DMS153 (cell line): ENCODE data around the gene PRCD.
"Not testable (repeated sequence)": the region's sequence is repeated elsewhere in the genome, so short reads cannot be mapped to it uniquely, and the experiment has no call there.

ENCODE experiments used
- DNase-seq: peaks from one replicate; lab custom pipeline; 2025; lab: John Stamatoyannopoulos, UW

PRCD gene

DNA sequence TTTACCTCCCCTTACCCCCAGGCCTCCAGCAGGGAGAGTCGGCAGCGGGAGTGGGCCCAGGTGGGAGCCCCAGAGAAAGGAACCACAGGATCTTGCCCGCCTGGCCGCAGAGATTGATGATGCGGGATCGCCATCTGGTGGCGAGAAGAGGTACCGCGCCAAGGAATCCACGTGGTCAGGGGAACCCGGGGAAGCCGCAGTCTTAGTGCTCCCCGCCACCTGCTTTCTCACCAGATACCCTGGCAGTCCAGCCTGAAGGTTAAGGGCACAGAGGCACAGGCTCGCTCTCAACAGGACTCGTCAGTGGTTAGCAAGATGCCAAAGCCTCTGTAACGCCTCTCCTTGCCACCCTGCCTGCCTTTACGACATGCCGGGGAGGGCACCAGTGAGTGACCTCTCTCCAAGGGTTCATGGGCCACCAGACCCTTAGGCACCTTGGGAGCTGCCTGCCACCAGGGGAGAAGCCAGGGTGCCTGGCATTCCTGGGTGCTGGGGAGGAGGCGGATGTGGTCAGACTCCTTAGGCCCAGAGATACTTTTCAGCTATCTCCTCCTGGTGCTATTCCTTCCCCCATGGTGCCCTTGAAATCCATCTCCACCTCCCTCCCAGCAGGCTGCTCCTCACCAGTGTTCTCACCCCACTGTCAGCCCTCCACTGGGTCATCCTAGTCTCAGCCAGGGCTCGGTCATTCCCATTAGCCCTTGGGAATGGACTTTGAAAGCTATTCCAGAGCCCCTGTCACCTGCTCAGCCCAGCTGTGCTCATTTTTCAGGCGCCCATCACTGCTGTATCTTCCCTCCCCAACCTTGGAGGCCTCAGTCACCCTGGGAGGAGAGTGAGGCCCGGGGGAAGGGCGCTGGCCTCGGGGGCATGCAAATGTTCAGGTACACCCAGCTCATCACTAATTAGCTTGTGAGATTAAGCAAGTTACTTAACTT is 33.2 kb upstream of the PRCD start:
- peak; percentile 35 for DNase-seq

DNA sequence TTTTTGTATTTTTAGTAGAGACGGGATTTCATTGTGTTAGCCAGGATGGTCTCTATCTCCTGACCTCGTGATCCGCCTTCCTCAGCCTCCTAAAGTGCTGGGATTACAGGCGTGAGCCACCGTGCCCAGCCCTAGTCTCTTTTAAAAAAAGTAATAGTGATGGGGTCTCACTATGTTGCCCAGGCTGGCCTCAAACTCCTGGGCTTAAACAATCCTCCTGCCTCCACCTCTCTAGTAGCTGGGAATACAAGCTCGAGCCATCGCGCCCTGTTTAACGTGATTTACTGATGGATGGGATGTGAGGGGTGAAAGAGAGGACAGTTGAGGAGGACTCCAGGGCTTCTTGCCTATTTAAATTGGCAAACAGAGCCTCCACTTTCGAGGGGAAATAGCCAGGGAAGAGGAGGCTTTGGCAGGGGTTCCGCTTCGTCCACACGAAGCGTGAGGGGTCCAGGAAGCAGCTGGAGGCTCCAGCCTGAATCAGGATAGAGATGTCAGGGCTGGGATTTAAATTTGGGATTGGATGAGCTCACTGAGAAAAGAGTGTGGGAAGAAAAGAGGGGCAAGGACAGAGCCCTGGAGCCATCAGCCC is 31.3 kb upstream of the PRCD start:
- DNase-seq, result not testable (repeated sequence)

DNA sequence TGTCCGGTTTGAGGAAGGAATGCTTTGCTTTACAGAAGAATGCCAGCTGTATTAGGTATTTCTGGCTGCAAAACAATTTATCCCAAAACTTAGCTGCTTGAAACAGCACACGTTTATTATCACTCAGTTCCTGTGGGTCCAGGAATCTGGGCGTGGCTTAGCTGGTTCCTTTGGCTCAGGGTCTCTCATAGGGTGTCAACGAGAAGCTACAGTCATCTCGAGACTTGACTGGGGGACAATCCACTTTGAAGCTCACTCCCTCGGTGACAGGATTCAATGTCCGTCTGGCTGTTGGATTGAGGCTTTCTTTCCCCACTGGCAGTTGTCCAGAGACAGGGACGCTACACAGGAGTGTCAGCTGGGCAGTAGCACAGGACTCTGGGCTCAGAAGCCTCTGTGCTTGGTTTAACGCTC is 29.0 kb upstream of the PRCD start:
- no peak for DNase-seq

DNA sequence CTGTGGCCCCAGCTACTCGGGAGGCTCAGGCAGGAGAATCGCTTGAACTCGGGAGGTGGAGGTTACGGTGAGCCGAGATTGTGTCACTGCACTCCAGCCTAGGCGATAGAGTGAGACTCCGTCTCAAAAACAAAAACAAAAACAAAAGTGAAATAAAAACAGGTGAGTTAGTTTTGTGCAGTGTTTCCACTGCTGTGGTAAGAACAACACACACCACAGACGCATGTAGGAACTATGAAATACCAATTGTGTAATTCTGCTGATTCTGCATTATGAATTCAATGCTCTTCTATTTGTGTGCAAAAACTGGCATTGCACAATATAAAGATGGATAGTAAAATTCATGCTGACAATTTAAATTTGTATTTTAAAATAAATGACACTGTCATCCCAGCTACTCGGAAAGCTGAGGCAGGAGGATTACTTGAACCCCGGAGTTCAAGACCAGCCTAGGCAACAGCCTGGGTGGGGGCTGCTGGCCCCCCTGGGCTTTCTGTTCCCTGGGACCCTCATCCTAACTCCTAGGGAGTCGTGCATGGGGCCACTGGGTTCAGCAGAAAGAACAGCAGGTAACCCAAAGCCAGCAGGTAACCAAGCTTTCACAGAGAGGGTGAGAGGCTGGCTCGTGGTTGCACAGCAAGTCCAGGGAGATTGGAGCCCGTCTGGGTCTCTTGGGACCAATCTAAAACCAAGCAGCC is 28.0 kb upstream of the PRCD start:
- DNase-seq, result no peak

DNA sequence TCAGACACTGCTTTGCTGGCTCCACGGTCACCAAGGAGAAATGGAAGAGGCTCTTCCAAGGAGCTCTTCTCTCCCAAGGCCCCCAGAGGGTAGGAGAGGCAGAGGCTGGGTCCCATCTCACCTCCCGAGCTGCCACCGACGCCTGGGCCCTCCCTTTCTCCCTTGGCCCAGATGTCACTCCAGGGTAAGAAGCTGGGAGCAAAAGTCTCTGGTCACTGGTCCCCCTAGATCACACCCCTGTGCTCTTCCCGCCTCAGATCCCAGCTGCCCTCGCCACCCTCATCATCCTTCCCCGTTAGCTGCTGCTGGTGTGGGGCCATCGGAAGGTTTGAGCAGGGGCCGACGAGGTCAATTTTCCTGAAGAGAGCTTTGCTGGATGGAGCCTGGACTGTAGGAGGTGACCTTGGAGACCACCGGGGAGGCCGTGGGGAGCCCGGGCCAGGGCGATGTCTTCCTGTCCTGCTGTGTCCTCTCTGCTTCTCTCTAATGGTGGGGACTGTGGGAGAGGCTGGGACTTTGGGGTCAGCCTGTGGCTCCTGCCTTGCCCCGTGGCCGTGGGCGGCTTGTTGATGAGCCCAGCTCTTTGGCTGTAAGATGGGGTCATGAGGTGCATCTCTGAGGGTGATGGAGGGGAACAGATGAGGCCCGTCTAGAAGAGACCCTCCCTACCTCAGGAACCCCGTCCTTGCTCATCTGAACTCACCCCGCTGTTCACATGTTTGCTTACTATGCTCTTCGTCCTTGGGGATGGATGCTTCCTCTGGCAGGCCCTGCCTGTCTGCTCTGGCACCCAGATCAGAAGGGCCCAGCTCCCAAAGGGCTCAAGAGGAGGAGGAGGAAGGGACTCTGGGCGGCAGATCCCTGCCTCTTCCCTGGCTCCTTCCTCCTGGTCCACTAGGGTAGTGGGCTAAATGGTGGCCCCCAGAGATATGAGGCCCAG is 27.2 kb upstream of the PRCD start:
- DNase-seq, result no peak

DNA sequence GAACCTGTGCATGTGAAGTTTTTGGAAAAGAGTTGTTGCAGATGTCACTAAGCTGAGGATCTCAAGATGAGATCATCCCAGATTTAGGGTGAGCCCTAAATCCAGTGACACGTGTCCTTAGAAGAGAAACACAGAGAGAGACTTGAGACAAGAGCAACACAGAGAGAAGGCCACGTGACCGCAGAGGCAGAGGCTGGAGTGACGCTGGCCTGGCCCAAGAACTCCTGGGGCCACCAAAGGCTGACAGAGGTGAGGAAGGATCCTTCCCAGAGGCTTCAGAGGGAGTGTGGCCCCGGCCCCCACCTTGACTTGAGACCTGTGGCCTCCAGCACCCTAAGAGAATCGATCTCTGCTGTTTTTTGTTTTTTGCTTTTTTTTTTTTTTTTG is 26.5 kb upstream of the PRCD start:
- DNase-seq, result no peak

DNA sequence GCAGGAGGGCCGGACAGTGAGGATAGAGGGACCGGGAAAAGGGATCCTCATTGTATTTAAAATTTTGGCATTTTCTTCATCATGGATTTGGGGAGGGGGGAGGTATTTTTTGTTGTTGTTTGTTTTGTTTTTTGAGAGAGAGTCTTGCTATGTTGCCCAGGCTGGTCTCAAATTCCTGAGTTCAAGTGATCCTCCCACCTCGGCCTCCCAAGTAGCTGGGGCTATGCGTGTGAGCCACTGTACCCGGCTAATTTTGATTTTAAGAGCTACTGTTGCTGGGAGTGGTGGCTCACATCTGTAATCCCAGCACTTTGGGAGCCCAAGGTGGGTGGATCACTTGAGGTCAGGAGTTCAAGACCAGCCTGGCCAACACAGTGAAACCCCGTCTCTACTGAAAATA is 25.5 kb upstream of the PRCD start:
- not testable (repeated sequence) for DNase-seq

DNA sequence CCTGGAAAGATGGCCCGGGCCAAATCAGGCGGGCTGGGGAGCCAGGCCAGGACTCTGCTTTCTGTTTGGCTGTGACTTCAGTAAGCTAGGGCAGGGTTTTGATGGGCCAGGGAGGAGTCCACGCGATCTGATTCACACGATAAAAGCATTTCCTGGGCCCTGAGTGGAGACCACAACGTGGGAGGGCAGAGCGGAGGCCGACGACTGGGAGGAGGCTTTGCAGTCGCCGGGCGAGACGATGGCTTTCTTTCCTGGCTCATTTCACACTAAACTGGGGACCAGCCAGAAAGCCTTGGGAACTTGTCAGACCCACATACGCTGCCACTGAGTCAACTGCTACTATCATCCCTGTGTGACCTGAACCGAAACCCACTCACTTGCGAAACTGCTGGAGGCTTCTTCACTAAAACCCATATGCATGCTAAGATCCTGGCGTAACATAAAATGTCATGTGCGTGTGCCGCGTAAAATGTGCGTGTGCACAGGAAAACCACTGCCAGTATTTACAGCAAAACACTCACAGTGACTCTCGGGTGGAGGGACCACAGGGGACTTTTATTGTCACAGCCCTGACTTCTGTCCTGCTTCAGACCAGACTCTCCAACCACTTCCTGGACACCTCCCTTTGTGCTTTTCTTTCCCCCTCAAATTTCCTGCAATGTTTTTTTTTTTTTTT is 24.4 kb upstream of the PRCD start:
- DNase-seq, result no peak

DNA sequence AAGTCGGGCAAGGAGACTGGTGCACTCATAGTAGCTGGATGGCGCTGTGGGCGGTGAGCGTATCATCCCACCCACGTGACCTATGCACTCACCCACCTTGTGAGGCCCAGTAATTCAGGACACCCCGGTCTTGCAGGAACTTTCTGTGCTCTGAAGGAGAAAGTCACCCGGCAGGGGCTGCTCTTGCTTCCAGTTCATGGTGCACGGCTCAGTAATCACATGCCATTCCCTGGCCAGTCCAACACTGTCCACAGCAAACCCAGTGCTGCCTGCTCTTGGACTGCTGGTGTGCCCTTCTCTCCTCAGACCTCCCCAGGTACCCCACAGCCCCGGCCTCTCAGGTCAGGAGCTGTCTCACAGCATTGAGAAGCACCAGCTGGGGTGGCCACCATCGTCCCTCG is 22.2 kb upstream of the PRCD start:
- DNase-seq, result no peak

DNA sequence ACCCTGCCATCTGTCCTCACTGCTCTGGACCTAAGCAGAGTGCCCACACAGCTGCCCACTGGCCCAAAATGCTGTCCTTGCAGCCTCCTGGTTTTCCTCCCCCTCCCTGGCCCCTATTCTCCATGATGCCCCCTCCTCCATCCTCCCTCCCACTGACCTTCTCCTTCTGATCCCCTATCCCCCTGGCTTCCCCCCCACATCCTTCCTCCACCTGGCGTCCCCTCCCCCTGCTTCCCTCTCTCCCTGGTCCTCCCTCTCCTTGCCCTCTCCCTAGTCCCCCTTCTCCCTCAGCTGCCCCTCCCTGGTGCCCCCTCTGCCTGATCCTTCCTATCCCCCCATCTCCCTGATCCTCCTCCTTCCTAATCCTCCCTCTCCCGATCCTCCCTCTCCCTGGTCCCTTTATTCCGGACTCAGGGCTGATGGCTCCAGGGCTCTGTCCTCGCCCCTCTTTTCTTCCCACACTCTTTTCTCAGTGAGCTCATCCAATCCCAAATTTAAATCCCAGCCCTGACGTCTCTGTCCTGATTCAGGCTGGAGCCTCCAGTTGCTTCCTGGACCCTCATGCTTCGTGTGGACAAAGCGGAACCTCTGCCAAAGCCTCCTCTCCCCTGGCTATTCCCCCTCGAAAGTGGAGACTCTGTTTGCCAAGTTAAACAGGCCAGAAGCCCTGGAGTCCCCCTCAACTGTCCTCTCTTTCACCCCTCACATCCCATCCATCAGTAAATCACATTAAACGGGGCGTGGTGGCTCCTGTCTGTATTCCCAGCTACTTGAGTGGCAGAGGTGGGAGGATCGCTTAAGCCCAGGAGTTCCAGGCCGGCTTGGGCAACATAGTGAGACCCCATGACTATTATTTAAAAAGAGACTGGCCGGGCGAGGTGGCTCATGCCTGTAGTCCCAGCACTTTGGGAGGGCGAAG is 20.5 kb upstream of the PRCD start:
- DNase-seq, result no peak

DNA sequence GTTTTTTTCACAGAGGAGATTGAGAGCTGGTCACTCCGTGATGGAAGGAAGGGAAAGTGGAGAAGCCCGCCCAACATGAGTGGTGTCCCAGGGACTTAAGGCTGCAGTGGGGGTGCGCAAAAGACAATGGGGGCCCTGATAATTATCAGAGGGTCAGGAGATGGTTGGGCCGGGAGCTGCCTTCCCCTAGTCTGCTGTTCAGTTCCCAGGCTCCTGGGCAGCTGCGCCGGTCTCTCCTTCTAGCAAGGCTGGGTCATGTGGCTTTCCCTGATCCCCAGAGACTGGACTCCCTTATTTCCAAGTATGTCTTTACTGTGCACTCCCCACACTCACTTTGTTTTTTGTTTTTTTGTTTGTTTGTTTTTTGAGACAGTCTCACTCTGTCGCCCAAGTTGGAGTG is 18.6 kb upstream of the PRCD start:
- no peak for DNase-seq

DNA sequence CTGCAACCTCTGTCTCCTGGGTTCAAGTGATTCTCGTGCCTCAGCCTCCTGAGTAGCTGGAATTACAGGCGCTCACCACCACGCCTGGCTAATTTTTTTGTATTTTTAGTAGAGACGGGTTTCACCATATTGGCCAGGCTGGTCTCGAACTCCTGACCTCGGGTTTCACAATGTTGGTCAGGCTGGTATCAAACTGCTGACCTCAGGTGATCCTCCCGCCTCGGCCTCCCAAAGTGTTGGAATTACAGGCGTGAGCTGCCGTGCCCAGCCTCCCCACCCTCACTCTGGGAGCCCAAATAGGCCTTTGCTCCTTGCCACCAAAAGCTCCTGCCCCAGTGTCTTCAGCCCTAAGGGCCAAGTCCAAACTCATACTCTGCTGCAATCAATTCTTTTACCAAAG is 18.2 kb upstream of the PRCD start:
- not testable (repeated sequence) for DNase-seq

DNA sequence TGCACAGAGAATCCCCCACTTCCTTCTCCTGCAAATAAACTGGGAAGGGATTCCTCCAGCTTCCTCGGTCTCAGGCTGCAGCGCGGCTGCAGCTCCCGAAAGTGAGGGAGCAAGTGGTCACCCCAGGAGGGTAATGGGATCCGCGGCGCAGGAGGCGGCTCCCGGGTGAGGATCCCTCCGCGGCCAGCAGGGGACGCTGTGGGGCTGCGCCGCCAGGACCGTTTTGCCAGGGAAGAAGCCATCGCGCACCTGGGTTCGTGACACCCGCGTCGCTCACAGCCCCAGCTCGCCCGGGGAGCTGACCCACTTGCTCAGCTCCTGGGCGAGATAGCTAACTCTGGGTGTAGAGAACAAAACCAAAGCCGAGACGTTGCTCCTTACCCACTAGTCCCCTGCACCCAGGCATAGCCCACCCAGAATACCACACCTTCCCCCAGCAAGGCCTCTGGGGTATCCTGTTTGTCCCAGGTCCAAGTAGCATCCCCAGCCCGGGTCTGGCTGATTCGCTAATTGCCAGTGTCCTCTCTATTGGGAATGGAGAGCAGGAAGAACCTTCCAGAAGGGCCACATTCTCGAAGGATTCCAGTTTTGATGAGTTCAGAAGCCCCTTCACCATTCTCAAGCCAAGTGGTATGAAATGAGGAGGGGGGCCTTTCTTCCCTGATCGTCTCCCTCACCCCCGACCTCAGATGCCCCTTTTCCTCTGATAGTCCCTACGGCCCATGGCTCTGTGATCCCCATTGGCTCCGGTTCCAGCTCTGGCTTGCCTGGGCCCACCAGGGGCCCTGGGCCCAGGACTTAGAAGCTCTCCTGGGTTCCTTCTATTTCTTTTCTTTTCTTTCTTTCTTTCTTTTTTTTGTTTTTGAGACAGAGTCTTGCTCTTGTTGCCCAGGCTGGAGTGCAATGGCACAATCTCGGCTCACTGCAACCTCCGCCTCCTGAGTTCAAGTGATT is 16.5 kb upstream of the PRCD start:
- DNase-seq, result peak; percentile 13

DNA sequence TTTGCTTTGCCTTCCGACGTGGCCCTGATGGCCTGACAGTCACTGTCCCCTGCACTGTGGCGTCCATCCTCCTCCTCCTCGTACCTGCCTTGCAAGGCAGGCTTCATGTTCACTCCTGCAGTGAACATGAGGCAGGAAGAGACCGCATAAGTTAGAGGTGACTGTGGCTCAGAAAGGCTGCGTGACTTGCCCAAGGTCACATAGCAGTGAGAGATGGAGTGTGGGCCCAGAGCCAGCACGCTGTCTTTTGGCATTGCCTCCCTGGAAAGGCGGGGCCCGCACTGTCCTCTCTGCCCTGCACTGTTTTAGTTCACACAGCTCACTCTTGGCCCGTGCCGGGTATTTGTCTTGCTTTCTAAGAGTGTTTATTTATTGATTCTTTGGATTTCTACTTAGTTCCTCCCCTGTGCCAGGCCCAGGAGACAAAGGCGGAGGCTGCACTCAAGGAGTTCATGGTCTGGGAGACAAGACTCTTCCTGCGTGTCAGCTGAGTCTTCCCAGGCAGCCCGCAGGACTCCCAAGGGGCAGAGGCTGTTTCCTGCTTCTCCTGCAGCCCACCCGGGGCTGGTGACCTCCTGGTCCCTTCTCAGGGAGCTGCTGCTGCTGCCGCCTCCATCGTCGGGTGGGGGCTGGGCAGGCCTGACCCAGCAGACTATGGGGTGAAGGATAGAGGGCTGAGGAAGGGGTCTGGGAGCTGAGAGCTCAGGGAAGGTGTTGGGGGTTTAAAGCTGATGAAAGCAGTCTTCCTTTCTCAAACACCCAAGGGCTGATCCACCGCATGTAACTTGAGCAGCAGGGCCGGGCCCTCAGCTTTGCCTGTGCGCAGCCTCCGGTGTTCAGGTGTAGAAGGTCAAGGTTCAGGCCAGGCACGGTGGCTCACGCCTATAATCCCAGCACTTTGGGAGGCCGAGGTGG is 15.0 kb upstream of the PRCD start:
- DNase-seq, result no peak

DNA sequence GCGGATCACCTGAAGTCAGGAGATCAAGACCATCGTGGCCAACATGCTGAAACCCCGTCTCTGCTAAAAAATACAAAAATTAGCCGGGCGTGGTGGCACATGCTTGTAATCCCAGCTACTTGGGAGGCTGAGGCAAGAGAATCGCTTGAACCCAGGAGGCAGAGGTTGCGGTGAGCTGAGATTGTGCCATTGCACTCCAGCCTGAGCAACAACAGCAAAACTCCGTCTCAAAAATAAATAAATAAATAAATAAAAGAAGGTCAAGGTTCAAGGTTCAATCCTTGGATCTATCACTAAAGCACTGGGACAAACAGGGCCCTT is 14.4 kb upstream of the PRCD start:
- not testable (repeated sequence) for DNase-seq

DNA sequence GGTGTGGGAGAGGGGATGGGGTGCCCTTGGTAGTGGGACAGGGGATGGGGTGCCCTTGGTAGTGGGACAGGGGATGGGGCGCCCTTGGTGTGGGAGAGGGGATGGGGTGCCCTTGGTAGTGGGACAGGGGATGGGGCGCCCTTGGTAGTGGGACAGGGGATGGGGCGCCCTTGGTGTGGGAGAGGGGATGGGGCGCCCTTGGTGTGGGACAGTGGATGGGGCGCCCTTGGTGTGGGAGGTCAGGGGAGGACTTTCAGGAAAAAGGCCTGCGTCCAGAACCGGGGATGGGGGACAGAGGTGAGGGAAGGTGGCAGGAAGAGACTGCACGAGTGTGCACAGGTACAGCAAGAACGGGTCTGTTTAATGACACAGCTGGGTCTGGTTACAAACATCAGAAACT is 12.8 kb upstream of the PRCD start:
- not testable (repeated sequence) for DNase-seq

DNA sequence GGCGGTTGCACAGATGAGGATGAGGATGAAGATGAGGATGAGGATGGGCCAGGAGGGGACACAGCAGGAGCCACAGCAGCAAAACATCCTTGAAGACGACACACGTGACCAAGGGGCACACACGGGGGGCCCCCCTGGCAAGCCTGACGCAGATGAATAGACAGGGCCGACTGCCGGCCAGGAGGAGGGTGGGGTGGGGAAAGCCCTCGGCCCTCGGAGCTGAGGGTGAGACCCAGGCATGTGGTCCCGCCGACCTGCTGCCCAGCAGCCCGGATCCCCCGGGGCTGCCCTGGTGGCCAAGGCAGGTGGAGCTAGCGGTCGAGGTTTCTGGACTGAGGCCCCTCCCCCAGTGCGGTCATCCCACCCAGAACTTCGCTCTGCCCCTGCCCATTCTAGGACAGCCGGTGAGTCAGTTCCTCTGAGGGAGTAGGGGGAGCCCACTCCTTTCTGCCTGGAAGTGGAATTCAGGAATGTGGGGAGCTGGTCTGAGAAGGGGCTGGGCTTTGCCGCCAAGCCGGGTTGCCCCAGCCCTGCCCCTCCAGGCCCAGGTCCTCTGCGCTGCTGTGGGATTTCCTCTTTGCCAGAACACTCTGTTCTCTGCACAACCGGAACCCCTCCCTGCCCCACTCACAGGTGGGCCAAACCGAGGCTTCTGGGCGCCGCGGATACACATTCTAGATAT is 12.3 kb upstream of the PRCD start:
- no peak for DNase-seq

DNA sequence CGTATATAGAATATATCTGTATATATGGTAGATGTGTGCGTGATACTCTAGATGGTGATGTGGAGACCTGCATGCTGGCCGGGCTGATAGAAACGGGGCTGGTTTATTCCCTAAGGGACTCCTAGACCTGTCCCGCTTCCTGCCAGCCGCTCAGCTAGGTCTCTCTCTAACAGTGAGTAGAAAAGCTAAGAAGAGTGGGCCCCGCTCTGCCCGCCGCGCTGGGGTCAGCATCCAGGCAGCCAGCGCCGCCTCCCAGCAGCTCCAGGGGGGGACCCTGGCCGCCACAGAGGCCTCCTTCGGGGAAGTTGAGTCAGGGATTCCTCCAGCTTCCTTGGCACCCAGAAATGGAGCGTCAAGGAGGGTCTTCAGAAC is 11.7 kb upstream of the PRCD start:
- peak; percentile 49 for DNase-seq
